AG08395 (cell line): Measurements from ENCODE around the gene DOCK9.
A peak's percentile ranks its signal among the peaks of the same experiment; 100 is the strongest.

Experiments used
- DNase-seq: peaks from one replicate; pipeline ENCODE4 v3.0.0; 2012; ENCODE audit warnings: mixed read lengths, low spot score

DOCK9 gene

DNA sequence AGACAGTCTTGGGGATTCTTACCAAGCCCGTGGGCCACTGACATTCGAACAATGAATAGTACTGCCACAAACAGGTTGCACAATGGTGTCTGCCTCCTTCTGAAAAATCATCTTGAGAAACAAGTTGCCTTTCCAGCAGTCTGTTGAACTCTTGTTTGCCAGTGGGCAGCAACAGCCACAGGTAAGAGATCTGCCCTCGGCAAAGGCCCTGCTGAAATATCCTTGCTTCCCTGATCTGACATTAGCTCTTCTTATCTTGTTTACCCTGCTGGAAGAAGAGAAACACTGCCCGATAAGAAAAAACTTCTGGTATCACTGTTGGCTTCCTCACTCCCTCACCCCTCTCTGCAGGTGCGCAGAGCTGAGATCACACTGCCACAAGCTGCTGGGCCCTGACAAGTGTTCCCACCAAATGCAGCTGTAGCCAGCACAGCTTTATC is 2.0 kb downstream of the DOCK9 start:
- no peak for DNase-seq

DNA sequence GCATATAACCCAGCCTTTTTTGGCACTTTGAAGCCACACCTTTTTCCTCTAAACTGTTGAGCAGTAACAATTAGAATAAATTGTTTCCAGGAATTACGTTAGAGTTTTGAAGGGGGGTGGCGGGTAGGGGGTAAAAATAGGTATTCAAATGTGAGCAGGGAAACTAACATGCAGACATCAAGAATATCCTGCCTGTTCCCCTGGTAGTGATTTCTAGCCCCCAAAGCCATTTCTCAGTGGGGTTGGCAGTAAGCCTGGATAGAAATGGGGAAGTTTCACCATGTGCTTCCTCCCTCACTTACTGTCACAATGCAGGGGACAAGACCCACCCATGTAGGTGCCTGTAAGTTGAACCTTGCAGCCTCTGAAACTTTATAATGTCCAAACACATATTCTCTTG is 3.8 kb downstream of the DOCK9 start:
- no peak for DNase-seq

DNA sequence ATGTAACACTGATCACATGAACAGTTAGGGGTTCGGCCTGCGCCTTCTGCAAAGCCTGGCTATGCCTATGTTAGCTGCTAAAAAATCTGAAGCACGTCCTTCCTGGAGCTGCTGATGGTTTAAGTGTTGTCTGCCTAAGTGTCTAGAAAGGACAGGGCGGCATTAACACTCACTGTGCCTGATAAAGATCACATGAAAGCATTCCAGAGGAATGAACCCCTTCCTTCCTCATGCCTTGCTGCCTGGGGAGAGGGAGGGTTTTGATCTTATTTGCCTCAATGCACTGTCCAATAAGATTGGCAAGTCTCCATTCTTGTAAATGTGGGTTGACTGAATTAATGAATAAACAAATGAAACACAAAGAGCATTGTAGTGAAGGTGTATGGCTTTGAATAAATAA is 5.2 kb downstream of the DOCK9 start:
- peak; percentile 13 for DNase-seq

DNA sequence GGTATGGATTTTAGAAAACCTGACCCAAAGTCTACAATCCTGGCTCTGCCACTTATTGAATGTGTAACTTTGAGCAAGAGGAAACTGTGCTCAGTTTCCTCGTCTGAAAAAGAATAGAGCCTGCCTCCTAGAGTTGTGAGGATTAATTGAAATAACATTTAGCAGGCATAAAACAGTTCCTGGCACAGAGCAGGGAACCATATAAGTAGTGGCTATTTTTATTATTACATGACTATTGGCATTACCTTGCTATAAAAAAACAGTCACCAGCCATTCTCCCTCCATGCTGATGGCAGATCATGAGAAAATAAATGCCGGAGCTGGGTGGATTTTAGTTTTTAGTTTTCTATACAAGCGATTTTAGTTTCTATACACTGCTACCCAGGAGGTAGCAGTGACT is 5.8 kb downstream of the DOCK9 start:
- no peak for DNase-seq

DNA sequence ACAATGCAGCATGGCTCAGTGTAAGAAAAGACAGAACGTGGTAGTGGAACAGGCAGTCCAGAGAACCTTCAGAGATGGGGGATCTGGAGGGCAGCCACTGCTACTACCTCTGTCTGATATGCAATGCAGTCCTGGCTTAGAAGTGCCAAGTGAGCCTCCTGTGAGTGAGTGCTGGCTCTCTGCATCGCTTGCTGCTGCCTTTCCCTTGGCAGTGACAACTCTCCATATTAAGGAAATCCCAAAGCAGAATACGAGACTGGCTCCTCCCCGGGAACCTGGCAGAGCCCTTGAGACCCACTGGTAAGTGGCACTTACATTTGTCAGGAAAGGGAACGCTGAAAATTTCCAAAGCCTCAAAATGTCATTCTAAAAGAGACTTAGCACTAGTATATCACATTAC is 7.5 kb downstream of the DOCK9 start:
- no peak for DNase-seq

DNA sequence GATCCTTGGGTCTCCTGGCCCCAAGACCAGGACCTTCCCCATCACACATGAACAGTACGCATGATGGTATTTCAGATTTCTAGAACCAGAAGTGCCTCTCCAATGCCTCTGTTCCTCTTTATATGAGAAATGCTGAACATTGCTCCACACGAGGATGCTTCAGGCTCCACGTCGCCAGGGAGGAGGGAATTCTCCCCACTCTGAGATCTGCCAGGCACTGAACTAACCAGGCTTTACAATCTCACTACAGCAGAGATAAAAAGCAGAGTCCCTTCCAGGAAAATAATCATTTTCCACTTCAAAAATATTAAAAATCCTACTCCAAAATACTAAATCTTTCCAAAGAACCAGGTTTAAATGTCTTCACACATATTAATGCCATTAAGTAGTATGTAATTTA is 10.4 kb downstream of the DOCK9 start:
- DNase-seq: no peak

DNA sequence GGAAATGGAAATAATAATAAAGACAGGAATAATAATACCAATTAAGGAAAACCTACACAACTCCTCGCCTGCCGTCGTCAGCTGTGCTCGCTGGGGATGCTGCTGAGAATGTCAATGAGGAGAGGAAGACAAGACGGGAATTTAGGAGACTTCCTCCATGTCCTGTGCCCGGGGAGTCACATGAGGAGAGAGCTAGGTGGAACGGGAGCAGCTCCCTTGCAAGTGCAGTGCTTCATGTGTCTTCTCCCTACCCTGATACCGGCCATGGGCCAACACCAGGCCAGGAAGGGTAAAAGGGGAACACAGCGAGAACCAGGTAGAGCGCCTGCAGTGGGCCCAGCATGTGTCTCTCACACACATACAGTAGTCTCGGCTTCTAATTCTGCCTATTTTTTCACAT is 11.8 kb downstream of the DOCK9 start:
- no peak for DNase-seq

DNA sequence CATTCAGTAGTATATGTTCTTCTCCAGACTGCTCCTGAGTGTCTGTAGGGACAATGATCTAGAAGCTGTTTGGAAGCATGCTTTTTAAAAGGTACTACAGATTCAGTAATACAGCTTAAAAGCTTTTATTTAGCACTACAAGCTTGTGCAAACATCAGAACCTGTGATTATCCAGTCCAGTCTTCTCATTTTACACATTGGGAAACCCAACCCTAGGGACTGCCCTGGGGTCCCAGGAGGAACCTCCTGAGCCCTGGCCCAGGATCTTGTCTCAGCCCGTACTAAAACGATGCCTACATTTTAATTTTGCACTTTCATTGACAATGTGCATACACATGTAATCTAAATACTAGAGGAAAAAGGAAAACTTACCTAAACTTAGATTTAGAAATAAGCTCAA is 12.5 kb downstream of the DOCK9 start:
- no peak for DNase-seq

DNA sequence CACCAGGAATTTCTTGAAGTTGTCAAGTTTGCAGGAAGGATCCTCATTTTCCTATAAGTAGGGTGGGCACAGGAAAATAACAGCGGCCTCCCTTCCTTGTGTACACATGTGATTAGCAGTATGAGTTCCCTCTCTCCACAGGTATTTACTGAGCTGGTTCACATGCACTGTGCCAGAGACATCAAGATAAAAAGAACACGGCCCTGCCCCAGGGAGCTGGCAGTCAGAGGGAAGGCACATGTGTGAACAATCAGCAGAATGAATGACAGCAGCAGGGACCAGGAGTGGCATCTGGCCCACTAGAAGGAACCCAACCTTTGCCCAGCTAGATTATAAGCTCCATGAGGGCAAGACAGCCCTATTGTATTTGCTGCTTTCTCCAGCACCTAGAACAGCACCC is 13.9 kb downstream of the DOCK9 start:
- no peak for DNase-seq

DNA sequence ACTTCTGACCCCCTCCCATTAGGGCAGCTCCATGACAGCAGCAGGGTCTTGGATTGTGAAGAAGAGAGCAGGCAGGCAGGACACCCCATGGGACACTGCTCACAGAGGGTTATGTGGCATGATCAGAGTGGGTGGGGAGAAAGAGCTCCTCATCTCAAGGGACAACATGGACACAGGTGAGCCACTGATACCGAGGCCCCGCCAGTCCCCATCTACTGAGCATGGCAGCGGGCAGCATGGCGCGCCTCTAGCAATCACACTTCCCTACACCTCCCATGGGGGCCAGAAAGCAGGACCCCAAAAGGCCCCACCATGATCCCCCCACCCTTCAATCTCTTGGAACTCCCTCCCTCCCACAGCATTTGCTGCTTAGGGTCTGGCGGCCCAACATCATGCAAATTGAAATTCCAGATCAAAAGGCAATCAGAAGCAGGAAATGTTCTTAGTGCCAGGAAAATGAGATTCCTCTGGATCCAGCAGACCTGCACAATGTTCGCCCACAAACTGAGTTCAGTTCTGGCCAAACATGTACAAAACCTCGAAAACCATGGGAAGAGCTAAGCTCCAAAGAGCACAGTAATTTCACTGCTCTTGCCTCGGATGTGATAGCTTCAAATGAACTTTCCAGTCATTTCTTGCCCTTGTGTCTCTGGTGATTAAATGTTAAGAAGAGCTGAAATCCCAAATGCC is 14.8 kb downstream of the DOCK9 start:
- DNase-seq: no peak

DNA sequence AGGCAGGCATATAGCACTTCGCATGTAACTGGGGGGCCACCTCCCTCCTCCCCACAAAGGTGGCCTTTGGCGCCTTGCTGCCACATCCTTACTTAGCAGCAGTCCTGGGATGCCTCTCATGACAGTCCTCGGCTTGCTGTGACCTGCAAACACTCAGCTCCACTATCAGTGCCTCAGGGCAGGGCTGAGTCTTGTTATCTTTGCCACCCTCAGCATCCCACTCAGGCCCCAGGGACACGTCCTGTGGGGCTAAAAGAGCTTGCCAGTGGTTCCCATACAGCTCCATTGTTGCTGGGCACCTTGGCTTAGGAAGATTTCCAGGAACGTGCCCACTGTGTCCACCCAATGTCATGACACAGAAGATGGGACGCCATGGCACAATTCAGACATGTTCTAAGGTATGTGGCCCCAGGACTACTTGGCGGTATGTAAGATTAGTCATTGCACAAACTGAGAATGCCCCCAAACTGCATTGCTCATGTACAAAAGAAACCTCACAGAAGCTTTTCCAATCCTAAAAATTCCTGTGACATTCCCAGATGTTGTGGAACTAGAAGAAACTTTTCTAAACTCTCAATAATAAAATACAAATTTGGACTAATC is 16.3 kb downstream of the DOCK9 start:
- peak; percentile 15 for DNase-seq

DNA sequence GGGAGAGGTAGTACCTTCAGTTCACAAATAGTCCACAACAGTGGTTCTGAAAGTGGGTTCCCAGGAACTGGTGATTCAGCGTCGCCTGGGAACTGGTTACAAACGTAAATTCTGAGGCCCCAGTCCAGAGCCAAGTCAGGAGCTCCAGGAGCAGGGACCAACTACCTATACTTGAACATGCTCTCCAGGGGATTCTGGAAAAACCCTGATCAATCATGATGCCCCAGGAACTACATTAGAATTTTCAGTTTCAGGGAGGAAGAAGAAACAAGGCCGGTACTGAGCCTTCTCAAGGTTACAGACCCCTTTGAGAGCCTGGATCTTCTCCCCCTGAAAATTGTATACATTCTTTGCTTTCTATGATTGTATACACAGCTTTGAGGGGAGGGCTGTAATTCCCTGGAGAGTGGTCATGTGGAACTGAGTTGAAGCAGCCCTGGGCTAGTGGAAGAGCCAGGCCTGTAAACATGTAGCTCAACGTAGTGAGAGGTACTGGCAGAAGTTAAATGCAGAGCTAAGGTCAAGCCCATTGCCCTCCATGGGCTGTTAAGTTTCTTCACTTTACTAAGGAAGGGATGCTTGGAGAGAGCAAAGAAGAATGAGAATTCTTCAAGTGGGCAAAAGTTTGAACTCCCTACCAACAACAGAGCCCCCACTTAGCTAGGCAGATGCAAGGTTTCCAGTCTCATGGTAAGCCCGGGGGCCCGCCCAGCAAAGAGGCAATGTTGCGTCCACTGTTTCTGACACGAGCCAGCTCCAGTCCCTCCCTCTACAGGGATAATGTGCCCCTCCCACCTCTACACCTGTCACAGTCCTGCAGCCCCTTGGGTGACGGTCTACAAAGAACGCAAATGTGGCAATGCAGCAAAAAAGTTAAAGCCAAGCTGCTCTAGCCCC is 17.0 kb downstream of the DOCK9 start:
- no peak for DNase-seq

DNA sequence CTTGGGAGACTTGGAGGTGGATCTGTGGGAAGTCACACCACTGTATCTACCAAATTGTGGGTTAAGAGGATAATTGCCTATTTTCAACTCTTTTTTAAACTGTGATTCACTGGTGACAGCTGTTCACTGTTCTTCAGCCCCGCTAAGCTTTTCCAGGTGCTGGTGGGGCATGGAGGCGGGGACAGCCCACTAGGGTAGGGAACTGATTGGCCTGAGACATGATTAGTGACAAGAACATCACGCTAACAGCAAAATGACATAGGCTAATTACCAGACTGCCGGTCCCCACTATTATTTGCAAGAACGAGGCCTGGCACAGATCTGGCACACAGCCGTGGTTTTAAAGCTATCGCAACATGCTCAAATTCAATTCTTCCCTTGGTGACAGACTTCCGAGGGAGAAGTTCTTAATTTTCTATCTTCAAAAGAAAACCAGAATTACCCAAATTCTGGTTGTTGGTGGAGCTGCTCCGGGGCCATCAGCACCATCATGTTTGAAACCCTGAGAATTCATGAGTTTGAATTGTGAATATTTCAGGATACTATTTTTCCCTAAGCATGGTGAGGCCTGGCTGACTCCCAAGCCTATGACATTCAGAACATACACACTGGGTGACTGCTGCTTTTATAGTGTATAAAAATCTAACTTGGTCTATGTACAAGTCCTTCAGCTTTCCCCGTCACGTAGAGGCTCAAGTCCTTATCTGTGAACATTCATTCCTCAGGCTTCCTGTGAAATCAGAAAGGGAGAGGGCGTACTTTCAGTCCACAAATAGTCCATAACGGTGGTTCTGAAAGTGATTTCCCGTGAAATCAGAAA is 17.9 kb downstream of the DOCK9 start:
- no peak for DNase-seq

DNA sequence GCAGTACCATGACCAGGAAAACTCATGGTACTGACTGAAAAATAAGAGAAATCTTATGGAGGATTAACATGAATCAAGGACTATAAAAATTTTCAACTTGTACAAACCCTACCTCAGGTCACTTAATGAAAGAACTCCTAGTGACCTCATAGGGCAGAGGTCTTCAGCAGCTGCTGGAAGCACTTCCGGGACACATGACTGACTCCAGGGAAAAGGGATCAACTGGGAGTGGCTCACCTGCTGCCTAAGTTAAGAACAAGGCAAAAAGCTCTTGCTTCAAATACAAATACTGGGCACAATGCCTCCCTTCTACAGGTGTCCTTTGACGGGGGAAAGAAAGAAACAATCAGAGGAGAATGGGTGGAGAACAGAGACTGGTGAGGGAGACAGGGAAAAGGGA is 18.6 kb downstream of the DOCK9 start:
- no peak for DNase-seq

DNA sequence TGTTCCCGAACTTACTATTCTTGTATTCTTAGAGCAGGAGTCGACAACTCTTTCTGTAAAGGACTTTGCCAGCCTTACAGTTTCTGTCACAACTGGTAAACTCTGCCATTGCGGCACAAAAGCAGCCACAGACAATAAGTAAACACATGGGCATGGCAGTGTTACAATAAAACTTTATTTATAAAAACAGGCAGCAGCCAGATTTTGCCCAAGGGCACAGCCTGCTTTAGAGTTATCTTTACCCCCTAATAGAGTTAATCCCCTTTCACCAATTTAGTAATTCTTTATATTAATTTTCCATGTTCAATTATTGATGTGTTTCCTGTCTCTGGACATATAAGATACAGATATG is 19.4 kb downstream of the DOCK9 start:
- no peak for DNase-seq

DNA sequence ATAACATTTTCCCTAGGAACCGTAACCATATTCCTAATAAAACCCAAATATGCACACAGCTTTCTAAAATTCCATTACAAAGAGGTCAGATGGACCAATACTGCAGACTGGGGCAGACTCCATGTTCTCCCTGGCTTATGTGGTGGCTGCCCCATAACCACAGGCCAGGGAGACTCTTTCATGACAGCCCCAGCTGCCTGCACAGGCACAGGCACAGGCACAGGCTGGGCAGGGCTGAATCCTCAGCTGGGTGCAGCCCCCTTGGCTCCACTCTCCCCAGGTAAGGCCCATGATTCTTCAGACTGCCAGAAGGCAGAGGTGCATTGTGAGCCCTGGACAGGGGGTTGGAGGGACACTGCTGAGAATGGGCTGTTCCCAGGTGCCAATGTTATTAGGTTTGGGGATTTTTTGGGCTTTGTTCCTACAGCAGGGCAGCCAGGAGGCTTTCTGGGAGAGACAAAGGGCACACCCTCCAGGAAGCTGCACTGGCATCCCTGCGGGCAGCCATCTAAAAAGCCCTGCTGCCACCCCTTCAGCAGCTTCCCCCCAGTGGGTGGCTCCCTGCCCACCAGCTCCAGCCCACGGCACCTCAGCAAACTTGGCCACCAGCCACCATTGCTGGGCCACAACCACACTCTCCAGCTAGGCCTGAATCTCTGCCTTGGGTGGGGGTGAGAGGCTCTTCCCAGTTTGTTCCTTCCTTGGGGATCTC is 20.0 kb downstream of the DOCK9 start:
- DNase-seq: peak; percentile 38

DNA sequence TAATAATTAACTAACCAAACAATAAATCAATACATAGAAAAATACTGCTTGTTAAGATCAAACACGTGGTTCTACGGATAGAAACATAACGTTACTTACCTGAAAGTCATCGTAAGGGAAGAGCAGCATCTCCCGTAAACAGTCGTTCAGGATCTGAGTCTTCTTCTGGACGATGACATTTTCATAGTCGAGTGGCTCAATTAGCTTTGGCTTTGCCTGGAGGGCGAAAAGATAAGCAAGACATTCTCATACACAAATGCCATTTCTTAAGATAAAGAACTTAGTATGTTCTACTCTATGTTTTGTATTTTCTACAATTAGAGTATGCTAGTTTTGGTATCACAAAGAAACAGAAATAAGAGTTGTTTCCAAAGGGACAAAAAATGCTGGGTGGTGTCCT is 22.5 kb downstream of the DOCK9 start:
- no peak for DNase-seq

DNA sequence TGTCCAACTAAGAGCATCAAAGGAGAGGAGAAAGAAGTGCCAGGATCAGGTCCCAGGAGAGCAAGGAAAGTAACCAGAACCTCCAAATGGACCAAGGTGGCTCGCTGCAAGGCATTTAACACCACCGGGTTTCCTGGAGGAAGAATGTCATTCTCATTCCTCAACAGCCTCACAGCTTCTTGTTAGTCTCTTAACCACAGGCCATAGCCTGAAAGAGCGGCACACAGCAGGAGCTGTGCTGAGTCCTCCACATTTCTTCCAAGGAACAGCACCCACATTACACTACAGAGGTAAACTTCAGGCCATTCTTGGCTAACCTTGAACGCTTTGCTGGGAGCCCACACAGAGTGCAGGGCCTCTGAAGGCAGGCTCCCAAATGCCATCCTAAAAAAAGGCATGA is 23.6 kb downstream of the DOCK9 start:
- DNase-seq: no peak

DNA sequence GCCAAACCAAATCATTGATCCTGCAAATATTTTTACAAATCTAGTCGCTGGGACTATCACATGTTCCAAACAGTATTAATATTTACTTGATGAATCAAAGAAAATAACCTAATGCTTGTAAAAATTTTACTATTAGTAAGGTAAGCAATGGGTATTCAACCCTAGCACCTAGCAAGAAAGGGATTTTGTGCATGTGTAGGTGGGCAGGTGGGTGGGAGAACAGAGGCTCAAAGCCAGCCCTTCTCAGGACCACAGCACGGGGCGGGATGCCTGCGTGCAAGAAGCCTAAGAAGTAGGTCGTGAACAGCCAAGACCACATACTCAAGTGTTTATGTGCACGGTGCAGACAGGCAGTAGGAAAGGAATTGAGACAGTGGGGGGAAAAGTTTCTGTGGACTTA is 26.6 kb downstream of the DOCK9 start:
- no peak for DNase-seq

DNA sequence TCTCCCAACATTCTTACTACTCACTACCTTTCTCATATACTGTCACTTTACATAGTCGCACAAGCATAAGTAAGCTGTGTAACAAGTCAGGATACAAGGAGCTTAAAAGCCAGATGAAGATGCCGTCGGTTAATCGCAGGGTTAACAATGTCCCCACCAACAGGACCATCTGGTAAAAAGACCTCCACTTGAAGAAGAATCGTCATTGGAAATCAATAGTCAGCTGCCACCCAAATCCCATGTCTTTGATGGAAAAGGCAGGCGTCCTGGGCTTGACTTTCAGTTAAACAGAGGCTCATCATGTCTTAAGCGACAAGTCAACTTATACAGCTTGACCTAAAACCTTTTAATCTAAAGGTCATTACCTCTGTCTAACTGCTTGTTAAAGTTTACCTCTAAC is 27.2 kb downstream of the DOCK9 start:
- no peak for DNase-seq

DNA sequence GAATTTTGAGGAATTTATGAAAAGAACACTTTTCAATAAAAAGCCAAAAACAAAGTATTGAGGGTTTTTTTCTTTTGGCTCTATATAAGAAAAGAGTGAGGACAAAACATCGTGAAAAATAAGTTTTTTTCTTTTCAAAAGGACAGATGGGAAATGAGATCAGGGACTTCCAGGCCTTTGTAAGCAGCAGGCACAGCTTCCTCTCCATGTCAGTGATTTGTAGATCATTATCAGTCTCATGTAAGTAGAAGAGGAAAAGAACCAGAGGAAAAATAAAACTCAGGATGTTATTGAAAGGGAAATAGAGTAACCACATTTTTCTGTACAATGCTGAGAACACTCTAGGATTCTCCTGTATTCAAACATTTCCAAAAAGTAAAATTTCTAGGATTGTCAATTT is 29.9 kb downstream of the DOCK9 start:
- DNase-seq: no peak
